DND-41 (cell line): ENCODE results near the gene NFX1.
"Not testable (repeated sequence)": the region's sequence is repeated elsewhere in the genome, so short reads cannot be mapped to it uniquely, and the experiment has no call there.

Experiments used
- CTCF ChIP-seq: IDR thresholded peaks from 2 replicates; pipeline ENCODE4 v1.5.1; 2012; ENCODE audit warnings: borderline replicate concordance, low read length, moderate library complexity, mild to moderate bottlenecking; ENCODE audit not compliant: poor library complexity, severe bottlenecking; ENCODE audit errors: extremely low read depth
- EZH2 ChIP-seq: IDR thresholded peaks from 3 replicates; pipeline ENCODE4 v1.6.1; 2012; ENCODE audit warnings: borderline replicate concordance, low read depth, mild to moderate bottlenecking, moderate library complexity, low read length, inconsistent platforms; ENCODE audit not compliant: severe bottlenecking

DNA sequence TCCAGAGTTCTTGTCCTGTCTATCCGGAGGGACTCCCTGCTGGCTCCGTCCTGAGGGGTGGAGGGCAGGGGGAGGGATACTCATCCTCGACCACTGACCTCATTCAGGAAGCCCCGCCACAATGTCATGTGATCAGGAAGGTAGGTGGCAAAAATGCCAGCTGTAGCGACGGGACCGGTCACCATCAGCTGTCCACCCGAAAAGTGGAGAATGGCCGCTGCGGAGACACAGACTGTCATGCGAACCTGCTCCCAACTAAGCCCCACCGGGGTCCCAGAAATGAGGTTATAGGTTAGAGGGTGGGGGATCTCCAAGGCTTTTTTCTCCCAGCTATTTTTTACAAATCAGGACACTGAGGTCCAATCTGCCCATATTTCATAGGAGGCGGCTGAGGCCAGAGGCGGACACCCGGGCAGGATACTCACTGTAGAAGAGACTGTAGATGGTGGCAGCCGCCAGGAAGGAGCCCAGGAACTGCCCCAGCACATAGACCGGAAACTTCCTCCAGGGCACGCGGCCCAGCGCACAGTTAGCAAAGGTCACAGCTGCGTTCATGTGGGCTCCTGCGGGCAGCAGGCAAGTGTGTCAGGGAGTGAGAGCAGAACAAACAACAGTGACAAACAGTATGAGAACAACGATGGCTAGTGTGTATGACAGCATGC lies 95.8 kb downstream of the NFX1 start:
- TF ChIP-seq CTCF, EZH2: not testable (repeated sequence)
